HL-60/S4 treated with retinoic acid at 250 ng/mL for 4 days and 3 days (cell line): ENCODE data around the gene CMPK2.

Experiments used
- in situ Hi-C: fragments of 300-500 bp; cut with MboI; formaldehyde crosslinking; loops from 2 replicates; pipeline ENCODE4 v1.7.0; 2022; ENCODE audit warnings: low sequenced_read_pairs

The CMPK2 gene

DNA sequence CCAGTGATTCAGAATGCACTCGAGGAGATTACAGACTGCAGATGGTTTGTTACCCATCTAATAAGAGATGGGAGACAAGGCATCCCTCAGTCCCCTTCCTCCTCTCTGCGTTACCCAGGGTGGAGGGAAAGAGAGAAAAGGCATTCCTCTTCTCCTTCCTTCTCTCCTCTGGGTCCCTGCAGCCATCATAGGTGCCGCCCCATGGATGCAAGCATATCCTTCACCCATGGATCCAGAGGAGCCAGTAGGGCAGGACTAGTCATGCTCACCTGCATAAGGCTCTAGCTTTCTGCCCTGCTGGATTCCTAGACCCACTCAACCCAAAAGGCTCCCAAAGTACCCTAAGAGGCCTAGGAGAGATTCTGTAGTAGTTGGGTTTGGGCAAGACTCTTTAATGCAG, 20.4 kb downstream of the CMPK2 start:
- in situ Hi-C loops = no loop called here

DNA sequence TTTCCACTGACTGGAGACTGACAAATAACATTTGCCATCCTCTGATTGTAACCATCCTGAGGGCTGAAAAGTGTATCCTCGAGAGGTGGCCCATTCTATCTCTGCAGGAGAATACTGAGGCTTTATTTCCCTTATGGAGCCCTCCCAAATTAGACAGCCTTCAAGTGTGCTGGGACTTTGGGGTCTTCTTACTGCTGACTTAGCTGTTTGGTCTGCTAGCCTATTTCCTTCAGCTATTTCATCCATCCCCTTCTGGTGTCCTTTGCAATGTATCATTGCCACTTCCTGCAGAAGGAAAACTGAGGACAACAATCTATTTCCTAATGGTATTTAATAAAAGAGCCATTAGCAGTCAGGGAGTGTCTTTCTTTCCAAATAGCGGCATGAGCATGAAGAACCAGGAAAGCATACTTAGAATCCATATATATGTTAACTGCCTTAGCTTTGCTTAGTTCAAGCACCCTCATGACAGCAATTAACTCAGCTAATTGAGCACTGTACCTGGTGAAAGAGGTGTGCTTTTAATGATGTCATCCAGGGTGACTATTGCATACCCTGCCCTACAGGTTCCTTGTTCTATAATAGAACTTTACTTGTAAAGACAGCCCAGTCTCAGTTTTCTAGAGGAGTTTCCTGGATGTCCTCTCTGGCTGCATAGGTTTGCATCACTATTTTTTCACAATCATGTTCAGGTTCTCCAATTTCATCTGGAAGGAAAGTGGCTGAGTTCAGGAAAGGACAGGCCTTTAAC, 24.0 kb downstream of the CMPK2 start:
- in situ Hi-C loops = no loop called here

DNA sequence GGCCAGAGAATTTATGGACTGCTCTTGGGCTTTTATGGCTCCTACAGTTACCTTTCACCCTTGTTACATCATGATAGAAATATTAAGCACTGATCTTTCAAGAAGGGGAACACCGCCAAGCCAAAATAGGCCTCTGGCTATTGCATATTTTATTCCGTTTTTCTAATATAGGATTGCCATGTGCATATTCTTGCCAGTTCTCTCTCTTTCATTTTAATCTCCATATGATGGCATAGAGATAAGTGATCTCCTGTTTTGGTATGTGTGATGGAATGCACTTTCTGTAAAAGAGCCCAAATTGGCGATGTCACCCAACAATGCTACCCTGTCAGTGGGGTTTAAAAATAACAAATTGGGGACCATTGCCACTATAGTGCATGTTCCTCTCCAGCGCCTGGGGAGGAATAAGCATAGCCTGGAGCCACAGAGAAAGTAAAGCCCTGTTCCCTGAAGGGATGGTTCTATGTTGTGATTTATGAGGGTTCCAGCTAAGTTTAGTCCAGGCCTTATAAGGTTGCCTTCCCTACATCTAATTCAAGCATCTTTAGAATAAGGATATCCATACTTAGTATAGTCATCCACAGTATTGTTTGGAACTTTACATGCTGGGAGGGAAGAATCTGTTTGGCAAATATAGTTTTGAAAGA, 26.9 kb downstream of the CMPK2 start:
- in situ Hi-C loops = no loop called here

DNA sequence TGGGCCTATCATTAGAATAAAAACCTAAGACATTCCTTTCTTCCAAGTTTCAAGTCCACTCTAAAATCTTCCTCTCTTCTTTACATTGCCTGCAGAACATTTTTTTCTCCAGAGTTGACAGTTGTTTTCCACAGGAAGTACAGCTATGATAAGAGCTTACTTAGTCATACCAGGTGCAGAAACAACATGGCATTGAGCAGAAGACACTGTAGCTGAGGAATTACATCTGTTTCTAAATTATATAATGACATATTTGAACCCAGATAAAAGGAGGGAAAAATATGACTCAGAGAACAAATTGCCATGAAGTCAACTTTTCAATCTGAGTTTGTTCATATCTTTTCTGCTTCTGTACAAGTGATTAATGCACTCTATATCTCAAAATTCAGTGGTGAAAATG, 30.2 kb downstream of the CMPK2 start:
- in situ Hi-C loops = no loop called here

DNA sequence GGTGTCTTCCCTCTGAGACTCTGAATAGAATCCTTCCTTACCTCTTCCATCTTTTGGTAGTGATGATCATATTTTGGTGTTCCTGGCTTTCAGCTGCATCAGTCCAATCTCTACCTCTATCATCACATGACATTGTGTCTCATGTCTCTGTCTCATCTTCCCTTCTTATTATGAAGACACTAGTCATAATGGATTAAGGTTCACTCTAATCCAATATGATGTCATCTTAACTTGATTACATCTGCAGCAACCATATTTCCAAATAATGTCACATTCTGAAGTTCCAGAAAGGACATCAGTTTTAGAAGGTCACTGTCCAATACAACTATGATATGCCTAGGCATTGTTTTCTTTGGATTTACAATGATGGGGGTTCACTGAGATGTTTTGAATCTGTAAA, 31.5 kb downstream of the CMPK2 start:
- in situ Hi-C loops = no loop called here

GRCh38 chr2:6833300-6833604, 32.5 kb downstream of the CMPK2 start:
- in situ Hi-C loops = no loop called here

GRCh38 chr2:6832596-6833299, 33.0 kb downstream of the CMPK2 start:
- in situ Hi-C loops = no loop called here

DNA sequence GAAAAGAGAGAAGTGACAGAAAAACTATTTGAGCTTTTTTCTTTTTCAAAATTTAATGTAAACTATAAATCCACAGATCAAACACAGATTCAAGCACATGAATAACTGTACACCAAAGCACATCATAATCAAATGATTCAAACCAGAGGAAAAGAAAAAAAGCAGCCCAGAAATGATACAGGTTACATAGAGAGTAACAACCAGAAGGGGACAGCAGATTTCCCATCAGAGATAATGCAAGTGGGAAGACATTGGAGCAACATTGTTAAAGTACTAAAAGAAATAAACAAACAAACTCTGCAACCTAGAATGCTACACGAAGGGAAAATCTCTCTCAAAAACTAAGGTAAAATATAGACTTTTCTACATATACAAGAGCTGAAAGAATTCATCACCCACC, 34.5 kb downstream of the CMPK2 start:
- in situ Hi-C loops = no loop called here

DNA sequence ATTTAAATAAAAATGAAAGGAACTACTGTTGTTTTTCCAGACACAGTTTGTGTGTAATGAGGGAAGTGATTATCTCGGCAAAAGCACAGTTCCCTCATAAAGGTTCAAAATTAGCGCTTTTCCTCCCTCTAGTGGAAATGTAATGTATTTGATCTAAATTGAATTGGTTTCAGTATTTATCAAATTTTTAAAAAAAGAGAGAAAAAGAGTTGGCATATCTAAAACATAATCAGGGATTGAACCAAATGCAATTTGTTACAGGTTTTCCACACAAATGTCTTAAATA, 37.5 kb downstream of the CMPK2 start:
- in situ Hi-C loops = no loop called here

DNA sequence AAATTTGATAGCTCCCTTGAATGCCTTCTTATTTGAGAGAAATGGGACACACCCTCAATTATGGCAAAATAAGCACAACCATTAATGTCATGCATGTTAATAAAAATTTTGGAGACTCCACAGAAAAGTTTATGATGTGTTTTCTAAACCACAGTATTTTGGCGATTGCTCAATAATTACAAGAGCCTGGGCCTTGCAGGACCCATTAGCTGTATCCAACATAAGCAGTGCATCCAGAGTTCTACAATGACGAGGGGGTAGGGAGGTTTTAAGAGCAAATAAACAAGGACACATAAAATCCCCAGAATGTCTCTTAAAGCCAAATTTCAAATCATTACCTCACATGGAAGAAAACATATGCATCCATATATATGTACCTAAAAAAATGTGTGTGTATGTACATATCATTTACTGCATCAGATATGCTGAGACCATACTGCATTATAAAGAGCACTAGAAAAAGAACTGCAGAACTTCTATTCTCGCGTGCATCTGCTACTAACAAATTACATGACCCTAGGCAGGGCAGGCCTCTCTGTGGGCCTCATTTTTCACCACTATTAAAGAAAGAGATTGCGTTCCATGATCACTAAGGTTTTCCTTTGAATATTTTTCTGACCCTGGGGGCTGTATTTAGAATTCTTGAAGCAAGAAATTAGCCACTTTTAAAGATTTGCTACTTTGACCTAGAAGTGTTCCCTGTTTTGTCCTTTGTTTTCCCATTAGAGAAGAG, 38.0 kb downstream of the CMPK2 start:
- in situ Hi-C loops = no loop called here

- in situ Hi-C loops = no loop called here
Observed at GRCh38 chr2:6826081-6826913, 39.4 kb downstream of the CMPK2 start.

- in situ Hi-C loops = no loop called here
Observed at GRCh38 chr2:6824962-6825361, 40.7 kb downstream of the CMPK2 start.

GRCh38 chr2:6823111-6823510, 42.6 kb downstream of the CMPK2 start:
- in situ Hi-C loops = no loop called here

- in situ Hi-C loops = no loop called here
Observed at GRCh38 chr2:6822406-6822805, 43.3 kb downstream of the CMPK2 start.

GRCh38 chr2:6820903-6821584, 44.7 kb downstream of the CMPK2 start:
- in situ Hi-C loops = no loop called here

- in situ Hi-C loops = no loop called here
Observed at GRCh38 chr2:6820236-6820635, 45.5 kb downstream of the CMPK2 start.

DNA sequence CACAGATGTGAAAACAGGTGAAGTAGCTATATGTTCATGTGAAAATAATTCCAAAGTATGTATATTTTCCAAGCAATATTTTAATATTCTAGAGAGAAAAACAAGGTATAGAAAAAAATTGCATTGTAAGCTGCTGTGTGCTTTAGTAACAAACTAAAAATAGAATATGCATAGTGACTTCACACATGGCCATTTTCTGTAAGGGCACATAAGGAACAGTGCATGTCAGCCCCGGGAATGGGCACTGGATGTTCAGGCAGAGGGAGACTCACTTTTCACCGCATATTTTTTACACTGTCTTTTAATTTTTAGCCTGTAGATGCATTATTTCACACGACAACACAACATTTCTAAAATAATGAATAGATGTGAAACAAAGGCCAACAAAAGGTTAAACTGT, 46.0 kb downstream of the CMPK2 start:
- in situ Hi-C loops = no loop called here

GRCh38 chr2:6818012-6818411, 47.7 kb downstream of the CMPK2 start:
- in situ Hi-C loops = no loop called here

- in situ Hi-C loops = no loop called here
Observed at GRCh38 chr2:6814869-6815268, 50.8 kb downstream of the CMPK2 start.

- in situ Hi-C loops = no loop called here
Observed at GRCh38 chr2:6814312-6814711, 51.4 kb downstream of the CMPK2 start.
